ENCODE measurements around the gene RXFP4. TPM values are rescaled to one million over a fixed set of nuclear protein-coding genes. Genes with fewer than 3 reads are reported as not detected.

RXFP4 gene
- total and polyA plus RNA-seq, 9 of the 15 experiments (the other 6 are each of a cell fraction or from before 2014, with no cell fraction given) = 0.64 TPM; not detected in 8

GRCh38 chr1:155897746-155898145, 43.7 kb upstream of the RXFP4 start:
- CTCF ChIA-PET (ENCODE audit: low intra/inter-chr PET ratio) = no interaction called here
- BruUV-seq (replicated peaks) = no TSS peak
- DNase-seq (ENCODE audit: extremely low read depth in 1 of 4, low spot score in 3 of 4) (no peak), FAIRE-seq (no peak), ATAC-seq (no peak)
- Histone ChIP-seq H3K79me2 (ENCODE audit: control insufficient read depth, insufficient read depth, low read length) (no peaks in the 10 kb centered on the region), H3K9me3 (replicated peaks; ENCODE audit: control insufficient read depth, insufficient read depth, low read depth, low read length) (no peaks in the 10 kb centered on the region), H3K4me2 (ENCODE audit: insufficient read depth, low read length) (no peak overlapping the region), H4K20me1 (replicated peaks; ENCODE audit: control insufficient read depth, insufficient read depth, low read length) (no peaks in the 10 kb centered on the region), H3K9ac (ENCODE audit: insufficient read depth in 1 of 2, low read depth in 2 of 2, low read length in 2 of 2) (no peak overlapping the region), H3K4me1 (replicated peaks in 1 of 2; ENCODE audit: control insufficient read depth in 2 of 2, insufficient read depth in 2 of 2, low read length in 2 of 2) (peaks cover 3 to 16% of the 10 kb centered on the region in 2 experiments; a peak in 4 of 5 replicates), H3K36me3 (ENCODE audit: control insufficient read depth, insufficient read depth, low read length) (peaks cover 55% of the 10 kb centered on the region), H2AFZ (ENCODE audit: low read depth, low read length) (no peak overlapping the region), H3K9me1 (ENCODE audit: control insufficient read depth, insufficient read depth, low read length) (no peaks in the 10 kb centered on the region), H3K27ac (ENCODE audit: extremely low read depth, low read depth, low read length) (no peak overlapping the region), H3K4me3 (no peak overlapping the region), H3K27me3 (ENCODE audit: control insufficient read depth in 2 of 2, insufficient read depth in 2 of 2, low read length in 2 of 2) (no peaks in the 10 kb centered on the region)
- TF ChIP-seq MEF2D (tag; conservative IDR thresholded peaks at IDR 0.05; ENCODE audit: low read depth) (no peak), KLF1 (tag; IDR thresholded peaks at IDR 0.05) (no peak), PML (IDR thresholded peaks at IDR 0.05; ENCODE audit: low read length) (no peak), RHOXF2B (CRISPR knock-in tag; conservative IDR thresholded peaks at IDR 0.05) (no peak), CHCHD3 (CRISPR knock-in tag; IDR thresholded peaks at IDR 0.05) (no peak), HMGXB4 (CRISPR knock-in tag; IDR thresholded peaks at IDR 0.05) (no peak)
- in situ Hi-C loops (cut with MboI) = no loop called here
- 100% methylated on average over 1 of the region's 1 CpG for WGBS (ENCODE audit: insufficient coverage, low coverage, missing lambda C conversion rate)
- intact Hi-C loops (cut with micrococcal nuclease) = no loop called here
- POLR2A ChIA-PET = interaction anchor here (0.6 kb wide), 1 partner anchor 1957 kb away, joined by 4 read pairs; no protein-coding TSS in a partner anchor
